Colonic mucosa (tissue), 4 donors: ENCODE data around the gene TARM1. TPM values are rescaled to one million over a fixed set of nuclear protein-coding genes. Genes with fewer than 3 reads are reported as not detected.

Experiments
- DNase-seq: peaks from one replicate; pipeline ENCODE4 v3.0.0-alpha.2; 2020
- H3K27ac ChIP-seq: fragments of 200-600 bp; one replicate; pipeline ENCODE4 v1.8.0; 2021
- H3K27me3 ChIP-seq: fragments of 200-600 bp; one replicate; pipeline ENCODE4 v1.8.0; 2021
- H3K36me3 ChIP-seq: fragments of 200-600 bp; one replicate; pipeline ENCODE4 v1.8.0; 2021
- H3K4me1 ChIP-seq: fragments of 200-600 bp; one replicate; pipeline ENCODE4 v1.8.0; 2021; ENCODE audit warnings: mild to moderate bottlenecking
- H3K4me3 ChIP-seq: fragments of 200-600 bp; one replicate; pipeline ENCODE4 v1.8.0; 2021
- H3K9ac ChIP-seq, 2 donors: one replicate each; pipeline ENCODE4 v1.7.0; 2013; ENCODE audit warnings: control low read depth in 2 of 2, low read depth in 2 of 2, low read length in 2 of 2
- H3K9me3 ChIP-seq: fragments of 200-600 bp; one replicate; pipeline ENCODE4 v1.8.0; 2021
- intact Hi-C: fragments of 100-400 bp; cut with DNase I; formaldehyde crosslinking; loops from one replicate; pipeline ENCODE4 v1.14.1; 2022
- total RNA-seq, 2 donors: library from RNA; stranded (reverse); fragmentation: NEBNext Ultra II Directional in 1 of 2; extraction: Animal tissue kit (Norgen Biotek cat#: 25700) in 1 of 2; gene quantifications; one replicate each; pipeline ENCODE4 v1.2.1, GENCODE V29; 2021
- TF ChIP-seq, protein P1 (sequence below): fragments of 200-600 bp; IDR thresholded peaks from one replicate; pipeline ENCODE4 v1.8.0; 2022; ENCODE audit warnings: antibody characterized with exemption, mild to moderate bottlenecking
- donor health status: healthy.
- donor health status: DM: no; HTN: no; CAD: no.
- donor health status: DM: no; HTN: no; CAD: no.

Gene TARM1
- total RNA-seq, 2 donors from 2014 or later: not detected

DNA sequence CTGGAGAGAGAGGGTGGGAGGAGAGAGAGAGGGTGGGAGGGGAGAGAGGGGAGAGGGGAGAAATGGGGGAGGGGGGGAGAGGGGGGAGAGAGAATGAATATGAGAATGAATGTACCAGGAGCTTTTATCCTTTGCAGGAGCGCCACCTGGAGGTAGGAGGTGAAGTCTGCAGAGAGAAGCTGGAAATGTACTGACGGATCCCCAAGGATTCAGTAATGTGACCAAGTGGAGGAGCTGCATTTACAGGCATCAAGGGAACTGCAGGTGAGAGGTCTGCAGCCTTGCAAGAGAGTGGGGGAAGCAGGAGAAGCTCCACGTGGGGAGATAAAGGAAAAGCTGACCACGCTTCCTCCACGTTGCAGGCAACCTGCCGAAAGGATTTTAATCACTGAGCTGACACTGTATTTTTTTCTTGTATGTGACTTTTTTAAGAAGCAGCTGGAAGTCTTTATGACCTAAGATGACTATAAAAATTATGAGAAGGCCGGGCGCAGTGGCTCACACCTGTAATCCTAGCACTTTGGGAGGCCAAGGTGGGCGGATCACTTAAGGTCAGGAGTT lies 51.2 kb downstream of the TARM1 start:
- Histone ChIP-seq H3K9me3 (no peaks in the 10 kb centered on the region), H3K9ac (no peak overlapping the region), H3K27ac (no peak overlapping the region), H3K27me3 (no peaks in the 10 kb centered on the region), H3K4me1 (no peaks in the 10 kb centered on the region), H3K4me3 (no peak overlapping the region), H3K36me3 (no peaks in the 10 kb centered on the region)
- intact Hi-C loops: loop anchor here (10.0 kb wide), 1 partner anchor 225 kb away; no protein-coding TSS in a partner anchor
- TF ChIP-seq, protein P1, sequence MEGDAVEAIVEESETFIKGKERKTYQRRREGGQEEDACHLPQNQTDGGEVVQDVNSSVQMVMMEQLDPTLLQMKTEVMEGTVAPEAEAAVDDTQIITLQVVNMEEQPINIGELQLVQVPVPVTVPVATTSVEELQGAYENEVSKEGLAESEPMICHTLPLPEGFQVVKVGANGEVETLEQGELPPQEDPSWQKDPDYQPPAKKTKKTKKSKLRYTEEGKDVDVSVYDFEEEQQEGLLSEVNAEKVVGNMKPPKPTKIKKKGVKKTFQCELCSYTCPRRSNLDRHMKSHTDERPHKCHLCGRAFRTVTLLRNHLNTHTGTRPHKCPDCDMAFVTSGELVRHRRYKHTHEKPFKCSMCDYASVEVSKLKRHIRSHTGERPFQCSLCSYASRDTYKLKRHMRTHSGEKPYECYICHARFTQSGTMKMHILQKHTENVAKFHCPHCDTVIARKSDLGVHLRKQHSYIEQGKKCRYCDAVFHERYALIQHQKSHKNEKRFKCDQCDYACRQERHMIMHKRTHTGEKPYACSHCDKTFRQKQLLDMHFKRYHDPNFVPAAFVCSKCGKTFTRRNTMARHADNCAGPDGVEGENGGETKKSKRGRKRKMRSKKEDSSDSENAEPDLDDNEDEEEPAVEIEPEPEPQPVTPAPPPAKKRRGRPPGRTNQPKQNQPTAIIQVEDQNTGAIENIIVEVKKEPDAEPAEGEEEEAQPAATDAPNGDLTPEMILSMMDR: peak; percentile 39
- peak; percentile 62 for DNase-seq

DNA sequence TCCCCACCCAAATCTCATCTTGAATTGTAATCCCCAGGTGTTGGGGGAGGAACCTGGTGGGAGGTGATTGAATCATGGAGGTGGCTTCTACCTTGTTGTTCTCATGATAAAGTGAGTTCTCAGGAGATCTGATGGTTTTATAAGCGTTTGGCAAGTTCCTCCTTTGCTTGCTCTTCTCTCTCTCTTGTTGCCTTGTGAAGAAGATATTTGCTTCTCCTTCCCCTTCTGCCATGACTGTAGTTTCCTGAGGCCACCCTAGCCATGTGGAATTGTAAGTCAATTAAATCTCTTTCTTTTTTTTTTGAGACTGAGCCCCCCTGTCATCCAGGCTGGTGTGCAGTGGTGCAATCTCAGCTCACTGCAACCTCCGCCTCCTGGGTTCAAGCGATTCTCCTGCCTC lies 51.9 kb downstream of the TARM1 start:
- no peak overlapping the region for H3K9ac ChIP-seq
- TF ChIP-seq, protein P1: no peak
- no peaks in the 10 kb centered on the region for H3K27me3 ChIP-seq
- H3K36me3 ChIP-seq: no peaks in the 10 kb centered on the region
- H3K4me3 ChIP-seq: no peak overlapping the region
- no peaks in the 10 kb centered on the region for H3K9me3 ChIP-seq
- DNase-seq: no peak
- no peak overlapping the region for H3K27ac ChIP-seq
- no peaks in the 10 kb centered on the region for H3K4me1 ChIP-seq
- intact Hi-C loops: loop anchor here (10.0 kb wide), 1 partner anchor 224 kb away; no protein-coding TSS in a partner anchor

DNA sequence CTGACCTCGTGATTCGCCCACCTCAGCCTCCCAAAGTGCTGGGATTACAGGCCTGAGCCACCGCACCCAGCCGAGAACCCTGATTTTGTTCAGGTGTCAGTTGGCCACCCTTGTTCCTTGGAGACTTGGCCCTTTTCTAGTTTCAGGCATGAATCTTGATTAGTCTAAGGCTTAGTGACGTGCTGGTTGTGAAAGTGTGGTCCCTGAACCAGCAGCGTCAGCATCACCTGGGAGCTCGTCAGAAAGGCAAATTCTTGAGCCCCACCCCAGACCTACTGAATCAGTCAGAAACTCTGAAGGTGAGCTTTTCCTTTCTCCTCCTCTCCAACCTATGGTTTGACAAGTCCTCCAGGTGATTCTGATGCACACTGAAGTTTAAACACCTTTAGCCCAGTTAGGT lies 54.5 kb downstream of the TARM1 start:
- Histone ChIP-seq H3K36me3 (no peaks in the 10 kb centered on the region), H3K4me1 (no peaks in the 10 kb centered on the region), H3K9ac (no peak overlapping the region), H3K27me3 (no peaks in the 10 kb centered on the region), H3K9me3 (no peaks in the 10 kb centered on the region), H3K27ac (no peak overlapping the region), H3K4me3 (no peak overlapping the region)
- intact Hi-C loops: loop anchor here (10.0 kb wide), 1 partner anchor 222 kb away; no protein-coding TSS in a partner anchor
- no peak for DNase-seq
- TF ChIP-seq, protein P1: no peak

DNA sequence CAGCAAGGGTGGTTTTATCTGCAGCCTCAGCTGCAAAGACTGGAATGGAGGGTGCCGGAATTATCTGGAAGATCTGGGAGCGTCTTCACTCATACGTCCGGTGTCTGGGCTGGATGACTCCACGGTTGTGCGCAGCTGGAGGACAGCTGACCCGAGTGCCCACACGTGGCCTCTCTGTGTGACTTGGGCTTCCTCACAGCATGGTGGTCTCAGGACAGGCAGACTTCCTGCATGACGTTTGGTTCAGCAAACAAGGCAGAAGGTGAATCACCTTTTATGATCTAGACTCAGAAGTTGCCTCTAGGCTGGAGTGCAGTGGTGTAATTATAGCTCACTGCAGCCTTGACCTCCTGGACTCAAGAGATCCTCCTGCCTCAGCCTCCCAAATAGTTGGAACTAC lies 56.5 kb downstream of the TARM1 start:
- no peaks in the 10 kb centered on the region for H3K9me3 ChIP-seq
- H3K36me3 ChIP-seq: no peaks in the 10 kb centered on the region
- H3K9ac ChIP-seq: no peak overlapping the region
- no peaks in the 10 kb centered on the region for H3K4me1 ChIP-seq
- no peak overlapping the region for H3K4me3 ChIP-seq
- H3K27me3 ChIP-seq: no peaks in the 10 kb centered on the region
- intact Hi-C loops: loop anchor here (5.0 to 10.0 kb wide), 3 partner anchors 117 to 220 kb away; partner anchors contain the start of gene CACNG7
- DNase-seq: no peak
- H3K27ac ChIP-seq: no peak overlapping the region
- TF ChIP-seq, protein P1: no peak

DNA sequence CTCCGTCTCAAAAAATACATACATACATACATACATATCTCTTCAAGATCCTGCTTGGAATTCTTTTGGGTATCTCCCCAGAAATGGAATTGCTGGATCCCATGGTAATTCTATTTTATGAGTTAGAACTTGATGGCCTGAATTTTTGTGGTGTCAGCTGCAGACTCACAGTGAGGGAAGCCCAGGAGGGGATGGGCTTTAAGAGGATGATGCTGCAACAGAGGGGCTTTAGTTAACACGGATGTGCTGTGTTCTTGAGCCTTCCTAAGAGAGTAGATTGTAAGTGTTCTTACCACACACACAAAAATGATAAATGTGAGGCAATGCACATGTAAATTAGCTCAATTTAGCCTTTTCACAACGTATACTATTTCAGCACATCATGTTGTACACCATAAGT lies 58.0 kb downstream of the TARM1 start:
- no peak overlapping the region for H3K27ac ChIP-seq
- H3K27me3 ChIP-seq: no peaks in the 10 kb centered on the region
- no peaks in the 10 kb centered on the region for H3K9me3 ChIP-seq
- no peaks in the 10 kb centered on the region for H3K36me3 ChIP-seq
- TF ChIP-seq, protein P1: no peak
- DNase-seq: no peak
- H3K4me3 ChIP-seq: no peak overlapping the region
- no peak overlapping the region for H3K9ac ChIP-seq
- no peaks in the 10 kb centered on the region for H3K4me1 ChIP-seq
- intact Hi-C loops: loop anchor here (5.0 to 10.0 kb wide), 3 partner anchors 116 to 218 kb away; partner anchors contain the start of gene CACNG7
